GM10266 (cell line): Measurements from ENCODE around the gene FLT4.

Source experiments
- DNase-seq: peaks from one replicate; pipeline ENCODE4 v3.0.0; 2012; ENCODE audit errors: extremely low spot score
- TF ChIP-seq, protein P1 (sequence below): IDR thresholded peaks from 2 replicates; pipeline ENCODE4 v1.5.1; 2012; ENCODE audit warnings: mild to moderate bottlenecking, low read depth; ENCODE audit not compliant: control insufficient read depth, insufficient read depth; ENCODE audit errors: missing control alignments

Gene FLT4

GRCh38 chr5:180640611-180640860 is 8.9 kb downstream of the FLT4 start:
- no peak for DNase-seq
- TF ChIP-seq, protein P1, sequence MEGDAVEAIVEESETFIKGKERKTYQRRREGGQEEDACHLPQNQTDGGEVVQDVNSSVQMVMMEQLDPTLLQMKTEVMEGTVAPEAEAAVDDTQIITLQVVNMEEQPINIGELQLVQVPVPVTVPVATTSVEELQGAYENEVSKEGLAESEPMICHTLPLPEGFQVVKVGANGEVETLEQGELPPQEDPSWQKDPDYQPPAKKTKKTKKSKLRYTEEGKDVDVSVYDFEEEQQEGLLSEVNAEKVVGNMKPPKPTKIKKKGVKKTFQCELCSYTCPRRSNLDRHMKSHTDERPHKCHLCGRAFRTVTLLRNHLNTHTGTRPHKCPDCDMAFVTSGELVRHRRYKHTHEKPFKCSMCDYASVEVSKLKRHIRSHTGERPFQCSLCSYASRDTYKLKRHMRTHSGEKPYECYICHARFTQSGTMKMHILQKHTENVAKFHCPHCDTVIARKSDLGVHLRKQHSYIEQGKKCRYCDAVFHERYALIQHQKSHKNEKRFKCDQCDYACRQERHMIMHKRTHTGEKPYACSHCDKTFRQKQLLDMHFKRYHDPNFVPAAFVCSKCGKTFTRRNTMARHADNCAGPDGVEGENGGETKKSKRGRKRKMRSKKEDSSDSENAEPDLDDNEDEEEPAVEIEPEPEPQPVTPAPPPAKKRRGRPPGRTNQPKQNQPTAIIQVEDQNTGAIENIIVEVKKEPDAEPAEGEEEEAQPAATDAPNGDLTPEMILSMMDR, result no peak

DNA sequence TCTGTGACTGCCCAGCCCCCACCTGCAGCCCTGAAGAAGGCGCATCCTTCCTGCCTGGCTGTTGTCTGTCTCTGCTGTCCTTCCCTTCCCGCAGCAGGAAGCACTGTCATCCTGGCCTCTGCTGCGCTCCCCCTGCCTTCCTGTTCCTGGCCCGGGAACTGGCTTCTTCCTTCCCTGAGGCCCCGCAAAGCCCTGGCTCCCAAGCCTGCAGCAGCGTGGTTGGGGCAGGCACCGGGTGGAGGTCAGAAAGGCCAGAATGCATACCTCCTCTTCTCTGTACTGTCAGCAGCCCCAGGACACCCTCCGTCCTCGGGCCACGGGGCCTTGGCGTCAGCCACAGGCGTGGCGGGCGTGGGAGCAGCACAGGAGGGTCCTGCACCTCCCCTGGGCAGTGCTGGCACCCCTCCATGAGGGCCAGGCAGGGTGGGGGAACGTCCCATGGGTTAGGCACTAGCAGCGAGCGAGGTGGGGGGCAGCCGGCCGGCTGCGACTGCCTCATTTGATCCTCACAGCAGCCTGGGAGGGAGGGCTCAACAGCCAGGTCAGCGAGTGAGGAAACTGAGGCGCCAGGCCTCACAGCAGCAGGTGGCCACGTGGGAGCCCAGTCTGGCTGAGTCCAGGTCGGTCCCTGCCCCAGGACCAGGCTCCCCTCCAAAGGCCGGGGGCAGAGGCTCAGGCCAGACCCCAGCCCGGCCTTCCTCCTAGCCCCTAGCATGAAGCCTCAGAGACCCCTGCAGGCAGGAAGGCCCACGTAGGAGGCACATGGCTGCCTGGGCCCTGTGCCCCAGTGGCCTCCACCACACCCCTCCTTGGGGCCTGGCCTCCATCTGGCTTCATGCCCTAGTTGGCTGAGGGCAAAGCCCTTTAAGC is 9.4 kb downstream of the FLT4 start:
- TF ChIP-seq, protein P1, result no peak
- DNase-seq, result no peak

GRCh38 chr5:180639287-180639686 is 10.1 kb downstream of the FLT4 start:
- no peak for DNase-seq
- TF ChIP-seq, protein P1, result no peak

- TF ChIP-seq, protein P1, result no peak
- no peak for DNase-seq
Observed at GRCh38 chr5:180637962-180638680, 11.3 kb downstream of the FLT4 start.

DNA sequence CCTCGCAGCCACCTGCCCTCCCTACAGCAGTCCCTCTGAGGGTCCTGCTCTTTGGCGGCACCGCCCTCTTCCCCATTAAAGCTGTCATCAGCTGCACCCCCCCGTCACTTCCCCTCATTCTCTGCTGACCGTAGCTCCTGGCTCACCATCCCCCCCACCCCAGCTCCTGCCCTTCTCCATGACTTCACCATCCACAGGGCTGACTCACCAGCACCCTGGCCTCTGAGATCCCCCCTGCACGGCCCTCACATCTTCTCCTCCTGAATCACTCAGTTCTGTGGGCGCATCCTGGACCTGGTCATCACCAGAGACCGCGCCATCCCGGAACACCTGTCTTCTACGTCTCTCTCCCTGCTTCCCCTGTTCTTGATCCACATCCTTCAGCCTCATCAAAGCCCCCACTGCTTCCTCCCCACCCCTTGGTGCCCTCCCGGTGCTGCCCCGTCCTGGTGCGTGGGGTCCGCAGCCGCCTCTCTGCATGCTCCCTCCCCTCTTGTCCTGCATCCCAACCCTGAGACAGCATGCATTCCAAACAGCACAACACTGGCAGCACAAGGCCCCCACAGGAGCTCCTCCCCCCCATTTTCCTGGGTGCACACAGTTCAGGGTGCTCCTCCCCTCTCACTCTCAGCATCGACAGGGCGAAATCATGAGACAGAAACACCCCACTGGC is 12.9 kb downstream of the FLT4 start:
- TF ChIP-seq, protein P1, result no peak
- DNase-seq, result no peak

- no peak for DNase-seq
- TF ChIP-seq, protein P1, result no peak
Observed at GRCh38 chr5:180636016-180636402, 13.4 kb downstream of the FLT4 start.
